ENCODE data around the gene TP63.
"Not testable (repeated sequence)": the region's sequence is repeated elsewhere in the genome, so short reads cannot be mapped to it uniquely, and the experiment has no call there.

TP63 gene

DNA sequence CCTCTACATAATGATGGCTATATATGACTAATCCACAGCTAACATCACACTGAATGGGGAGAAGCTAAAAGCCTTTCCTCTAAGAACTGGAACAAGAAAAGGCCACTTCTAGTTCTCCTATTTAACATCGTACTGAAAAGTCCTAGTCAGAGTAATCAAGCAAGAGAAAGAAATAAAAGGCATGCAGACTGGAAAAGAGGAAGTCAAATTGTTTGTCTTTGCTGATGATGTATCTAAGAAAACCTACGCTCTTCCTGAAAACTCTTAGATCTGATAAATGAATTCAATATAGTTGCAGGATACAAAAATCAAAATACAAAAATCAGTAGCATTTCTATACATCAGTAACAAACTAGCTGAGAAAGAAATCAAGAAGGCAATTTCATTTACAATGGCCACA lies 116.9 kb downstream of the TP63 start:
- ChIA-PET CTCF (no interaction called here), POLR2A (no interaction called here)
- no peak for DNase-seq (ENCODE audit: low read depth, low spot score)

DNA sequence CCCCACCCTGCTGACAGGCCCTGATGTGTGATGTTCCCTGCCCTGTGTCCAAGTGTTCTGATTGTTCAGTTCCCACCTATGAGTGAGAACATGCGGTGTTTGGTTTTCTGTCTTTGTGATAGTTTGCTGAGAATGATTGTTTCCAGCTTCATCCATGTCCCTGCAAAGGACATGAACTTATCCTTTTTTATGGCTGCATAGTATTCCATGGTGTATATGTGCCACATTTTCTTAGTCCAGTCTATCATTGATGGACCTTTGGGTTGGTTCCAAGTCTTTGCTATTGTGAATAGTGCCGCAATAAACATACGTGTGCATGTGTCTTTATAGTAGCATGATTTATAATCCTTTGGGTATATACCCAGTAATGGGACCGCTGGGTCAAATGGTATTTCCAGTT lies 119.8 kb downstream of the TP63 start:
- CTCF ChIA-PET; H3K4me3 ChIP-seq (ENCODE audit: low read depth, low read length); POLR2A ChIA-PET; DNase-seq (ENCODE audit: low read depth, low spot score): not testable (repeated sequence)

More for the DNA sequence above, 116.9 kb downstream of the TP63 start:
- TF ChIP-seq, protein P1, sequence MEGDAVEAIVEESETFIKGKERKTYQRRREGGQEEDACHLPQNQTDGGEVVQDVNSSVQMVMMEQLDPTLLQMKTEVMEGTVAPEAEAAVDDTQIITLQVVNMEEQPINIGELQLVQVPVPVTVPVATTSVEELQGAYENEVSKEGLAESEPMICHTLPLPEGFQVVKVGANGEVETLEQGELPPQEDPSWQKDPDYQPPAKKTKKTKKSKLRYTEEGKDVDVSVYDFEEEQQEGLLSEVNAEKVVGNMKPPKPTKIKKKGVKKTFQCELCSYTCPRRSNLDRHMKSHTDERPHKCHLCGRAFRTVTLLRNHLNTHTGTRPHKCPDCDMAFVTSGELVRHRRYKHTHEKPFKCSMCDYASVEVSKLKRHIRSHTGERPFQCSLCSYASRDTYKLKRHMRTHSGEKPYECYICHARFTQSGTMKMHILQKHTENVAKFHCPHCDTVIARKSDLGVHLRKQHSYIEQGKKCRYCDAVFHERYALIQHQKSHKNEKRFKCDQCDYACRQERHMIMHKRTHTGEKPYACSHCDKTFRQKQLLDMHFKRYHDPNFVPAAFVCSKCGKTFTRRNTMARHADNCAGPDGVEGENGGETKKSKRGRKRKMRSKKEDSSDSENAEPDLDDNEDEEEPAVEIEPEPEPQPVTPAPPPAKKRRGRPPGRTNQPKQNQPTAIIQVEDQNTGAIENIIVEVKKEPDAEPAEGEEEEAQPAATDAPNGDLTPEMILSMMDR (IDR thresholded peaks at IDR 0.05; ENCODE audit: insufficient read depth, low read length, missing control alignments), result no peak
- no peak overlapping the region for H3K4me3 ChIP-seq (ENCODE audit: low read depth, low read length)

DNA sequence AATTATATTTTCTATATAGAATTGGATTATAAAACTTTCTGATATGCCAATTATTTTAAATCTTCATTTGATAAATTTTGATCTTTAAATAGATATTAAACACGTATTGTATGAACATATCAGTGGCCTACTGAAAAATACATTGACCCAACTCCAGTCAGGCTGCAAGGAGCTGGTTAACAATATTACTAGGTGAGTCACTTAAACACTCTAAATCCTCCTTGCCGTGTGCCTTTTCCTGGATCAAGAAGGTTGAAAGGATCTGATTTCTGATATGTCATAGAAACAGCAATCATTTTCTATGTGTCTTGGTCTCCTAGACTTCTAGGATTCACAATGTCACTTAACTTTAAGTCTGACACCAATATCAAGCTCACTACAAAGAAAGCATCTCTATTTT lies 123.2 kb downstream of the TP63 start:
- no peak for DNase-seq (ENCODE audit: low read depth, low spot score)
- no peak overlapping the region for H3K4me3 ChIP-seq (ENCODE audit: low read depth, low read length)
- TF ChIP-seq, protein P1 (IDR thresholded peaks at IDR 0.05; ENCODE audit: insufficient read depth, low read length, missing control alignments), result no peak
- ChIA-PET CTCF (no interaction called here), POLR2A (no interaction called here)

DNA sequence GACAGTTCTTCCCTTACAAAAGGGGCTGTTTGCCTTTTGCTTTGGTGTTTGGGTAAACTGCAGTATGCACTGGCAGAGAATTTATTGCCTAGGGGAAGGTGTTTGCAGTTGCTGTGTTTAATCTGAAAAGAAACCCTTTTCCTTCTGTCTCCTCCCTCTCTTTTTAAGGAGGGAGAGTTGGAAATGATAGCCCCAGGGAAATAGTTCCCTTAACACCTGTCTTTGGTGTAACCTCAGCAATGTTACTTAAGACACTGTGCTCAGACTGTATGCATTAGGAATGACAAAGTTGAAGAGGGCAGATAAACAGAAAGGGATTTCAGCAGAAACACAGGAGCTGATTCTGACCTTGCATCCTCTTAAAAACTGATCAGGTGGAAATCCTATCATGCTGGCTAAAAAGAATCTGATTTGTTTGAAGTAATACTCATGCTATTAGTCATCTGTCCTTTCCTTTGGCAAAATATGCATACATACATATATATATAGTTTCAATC lies 125.4 kb downstream of the TP63 start:
- POLR2A ChIA-PET, result no interaction called here
- TF ChIP-seq, protein P1 (IDR thresholded peaks at IDR 0.05; ENCODE audit: insufficient read depth, low read length, missing control alignments), result no peak
- H3K4me3 ChIP-seq (ENCODE audit: low read depth, low read length), result no peak overlapping the region
- no peak for DNase-seq (ENCODE audit: low read depth, low spot score)
- CTCF ChIA-PET, result no interaction called here

DNA sequence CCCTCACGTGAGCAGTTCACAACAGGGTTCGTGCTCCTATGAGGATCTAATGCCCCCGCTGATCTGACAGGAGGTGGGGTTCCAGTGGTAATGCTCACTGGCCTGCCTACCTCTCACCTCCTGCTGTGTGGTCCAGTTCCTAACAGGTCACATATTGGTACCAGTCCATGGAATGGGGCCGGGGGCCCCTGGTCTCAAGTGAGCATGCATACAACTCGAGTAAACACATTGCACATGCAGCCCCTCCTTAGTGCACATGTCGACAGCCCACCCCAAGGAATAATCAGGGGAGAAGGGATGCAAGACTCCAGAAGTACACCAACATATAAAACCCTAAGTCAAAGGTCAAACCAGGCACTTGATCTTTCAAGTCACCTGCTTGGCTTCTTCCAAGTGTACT lies 127.0 kb downstream of the TP63 start:
- CTCF ChIA-PET, result no interaction called here
- DNase-seq (ENCODE audit: low read depth, low spot score), result no peak
- TF ChIP-seq, protein P1 (IDR thresholded peaks at IDR 0.05; ENCODE audit: insufficient read depth, low read length, missing control alignments), result no peak
- H3K4me3 ChIP-seq (ENCODE audit: low read depth, low read length), result no peak overlapping the region
- POLR2A ChIA-PET, result no interaction called here

DNA sequence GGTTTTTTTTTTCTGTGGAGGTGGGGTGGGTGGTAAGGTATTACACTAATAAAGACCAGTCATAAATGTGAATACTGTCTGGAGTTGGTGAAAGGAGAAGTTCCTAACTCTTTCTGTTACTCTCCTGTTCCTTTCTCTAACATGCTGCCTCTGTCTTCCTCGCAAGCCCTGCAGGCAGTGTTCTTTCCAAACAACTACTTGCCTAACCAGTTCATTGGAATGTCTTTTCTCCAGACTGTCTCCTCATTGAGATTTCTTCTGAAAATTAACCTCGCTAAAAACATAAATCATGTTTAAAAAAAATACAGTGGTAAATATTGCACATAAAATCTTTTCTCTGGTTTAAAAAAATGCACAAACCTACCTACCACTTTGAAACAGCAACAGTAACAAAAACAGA lies 135.2 kb downstream of the TP63 start:
- TF ChIP-seq, protein P1 (IDR thresholded peaks at IDR 0.05; ENCODE audit: insufficient read depth, low read length, missing control alignments), result no peak
- no peak for DNase-seq (ENCODE audit: low read depth, low spot score)
- ChIA-PET CTCF (no interaction called here), POLR2A (no interaction called here)
- no peak overlapping the region for H3K4me3 ChIP-seq (ENCODE audit: low read depth, low read length)

DNA sequence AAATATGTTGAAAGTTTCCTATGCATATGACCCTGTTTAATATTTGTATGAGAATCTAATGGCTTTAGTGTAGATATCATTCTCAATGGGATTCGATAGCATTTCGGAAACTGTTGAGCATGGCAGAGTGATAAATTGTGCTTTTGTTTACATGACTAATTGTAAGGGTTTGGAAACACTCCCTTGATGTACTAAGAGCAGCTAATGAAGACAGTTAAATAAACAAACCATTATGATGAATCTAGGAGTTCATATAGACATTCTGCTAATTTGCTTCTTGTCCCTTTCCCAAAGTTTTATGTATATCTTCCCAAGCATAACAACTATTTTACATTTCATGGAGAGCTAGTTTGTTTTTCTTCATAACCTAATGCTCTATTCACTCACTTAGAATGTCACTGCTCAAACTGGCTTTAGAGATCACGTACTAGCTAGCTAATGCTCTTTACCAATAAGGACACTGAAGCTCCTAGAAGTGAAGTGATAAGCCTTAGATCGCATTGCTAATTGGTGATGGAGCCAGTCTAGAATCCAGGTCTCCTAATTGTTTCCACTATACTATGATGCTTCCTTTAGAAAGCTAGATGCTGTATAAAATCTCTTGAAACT lies 140.8 kb downstream of the TP63 start:
- ChIA-PET POLR2A (interaction anchor here (0.7 kb wide), 1 partner anchor 12 kb away, joined by 3 read pairs; no protein-coding TSS in a partner anchor), CTCF (interaction anchor here (2.3 kb wide), 1 partner anchor 15 kb away, joined by 13 read pairs; no protein-coding TSS in a partner anchor)
- DNase-seq (ENCODE audit: low read depth, low spot score), result no peak
- TF ChIP-seq, protein P1 (IDR thresholded peaks at IDR 0.05; ENCODE audit: insufficient read depth, low read length, missing control alignments), result no peak
- no peak overlapping the region for H3K4me3 ChIP-seq (ENCODE audit: low read depth, low read length)

Measured in AG04449 (cell line).